ENCODE results near the gene OR5H1.

DNA sequence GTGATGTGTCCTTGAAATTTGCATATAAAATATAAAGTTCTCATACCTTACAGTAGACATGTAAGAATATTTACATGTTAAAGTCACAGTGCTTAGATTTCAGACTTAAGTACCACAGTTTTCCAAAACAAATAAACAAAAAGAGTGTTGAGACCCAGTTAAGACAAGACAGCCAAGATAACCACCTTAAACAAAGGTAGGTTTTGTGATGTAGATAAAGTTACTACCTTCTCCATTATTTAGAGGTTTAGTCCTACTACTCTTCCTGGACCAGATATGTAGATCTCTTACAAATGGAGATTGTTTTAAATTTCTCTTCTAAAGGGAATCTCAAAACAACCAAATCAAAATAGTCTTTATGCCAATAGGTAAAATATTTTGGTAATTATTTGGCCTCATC is 51.7 kb downstream of the OR5H1 start:
- TF ChIP-seq, protein P1, sequence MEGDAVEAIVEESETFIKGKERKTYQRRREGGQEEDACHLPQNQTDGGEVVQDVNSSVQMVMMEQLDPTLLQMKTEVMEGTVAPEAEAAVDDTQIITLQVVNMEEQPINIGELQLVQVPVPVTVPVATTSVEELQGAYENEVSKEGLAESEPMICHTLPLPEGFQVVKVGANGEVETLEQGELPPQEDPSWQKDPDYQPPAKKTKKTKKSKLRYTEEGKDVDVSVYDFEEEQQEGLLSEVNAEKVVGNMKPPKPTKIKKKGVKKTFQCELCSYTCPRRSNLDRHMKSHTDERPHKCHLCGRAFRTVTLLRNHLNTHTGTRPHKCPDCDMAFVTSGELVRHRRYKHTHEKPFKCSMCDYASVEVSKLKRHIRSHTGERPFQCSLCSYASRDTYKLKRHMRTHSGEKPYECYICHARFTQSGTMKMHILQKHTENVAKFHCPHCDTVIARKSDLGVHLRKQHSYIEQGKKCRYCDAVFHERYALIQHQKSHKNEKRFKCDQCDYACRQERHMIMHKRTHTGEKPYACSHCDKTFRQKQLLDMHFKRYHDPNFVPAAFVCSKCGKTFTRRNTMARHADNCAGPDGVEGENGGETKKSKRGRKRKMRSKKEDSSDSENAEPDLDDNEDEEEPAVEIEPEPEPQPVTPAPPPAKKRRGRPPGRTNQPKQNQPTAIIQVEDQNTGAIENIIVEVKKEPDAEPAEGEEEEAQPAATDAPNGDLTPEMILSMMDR (conservative IDR thresholded peaks at IDR 0.05) = no peak
- no peak for TF ChIP-seq EZH2 (IDR thresholded peaks at IDR 0.05; ENCODE audit: low read depth)

Measured in PC-9 (cell line).